Osteoblast (primary cell): ENCODE data around the gene CLIC2. TPM values are rescaled to one million over a fixed set of nuclear protein-coding genes. Genes with fewer than 3 reads are reported as not detected.

ENCODE experiments used
- DNase-seq: peaks from one replicate; pipeline ENCODE4 v3.0.0; 2011; ENCODE audit warnings: low spot score, mixed read lengths; ENCODE audit not compliant: insufficient read length; ENCODE audit errors: missing footprints
- H2AFZ ChIP-seq: 2 replicates; pipeline ENCODE4 v1.6.0; 2011; ENCODE audit warnings: mild to moderate bottlenecking, low read length
- H3K27ac ChIP-seq: 2 replicates; pipeline ENCODE4 v1.5.1; 2011; ENCODE audit warnings: mild to moderate bottlenecking, low read depth, low read length, moderate library complexity
- H3K27me3 ChIP-seq: 2 replicates; pipeline ENCODE4 v1.6.0; 2012; ENCODE audit warnings: mild to moderate bottlenecking, control low read depth, inconsistent platforms, low read length, moderate library complexity; ENCODE audit not compliant: insufficient read depth
- H3K36me3 ChIP-seq: 2 replicates; pipeline ENCODE4 v1.5.1; 2011; ENCODE audit warnings: mild to moderate bottlenecking, low read length, control low read depth, moderate library complexity; ENCODE audit not compliant: insufficient read depth
- H3K4me1 ChIP-seq: 2 replicates; pipeline ENCODE4 v1.5.1; 2011; ENCODE audit warnings: mild to moderate bottlenecking, low read length, control low read depth, moderate library complexity; ENCODE audit not compliant: insufficient read depth
- H3K4me2 ChIP-seq: 2 replicates; pipeline ENCODE4 v1.6.0; 2011; ENCODE audit warnings: mild to moderate bottlenecking, low read length; ENCODE audit not compliant: insufficient read depth
- H3K4me3 ChIP-seq: fragments of 200-600 bp; sonication (generic); 3 replicates; pipeline ENCODE4 v1.5.1; 2012; ENCODE audit warnings: mild to moderate bottlenecking, low read length, inconsistent platforms; ENCODE audit not compliant: insufficient read depth
- H3K79me2 ChIP-seq: 2 replicates; pipeline ENCODE4 v1.6.0; 2012; ENCODE audit warnings: mild to moderate bottlenecking, low read length, control low read depth, inconsistent platforms; ENCODE audit not compliant: insufficient read depth
- H3K9me3 ChIP-seq: 2 replicates; pipeline ENCODE4 v1.5.1; 2011; ENCODE audit warnings: low read depth, low read length, control low read depth
- H4K20me1 ChIP-seq: 2 replicates; pipeline ENCODE4 v1.6.0; 2012; ENCODE audit warnings: mild to moderate bottlenecking, low read length, control low read depth; ENCODE audit not compliant: insufficient read depth
- total RNA-seq: library from RNA; depleted of rRNA; stranded (reverse); fragments of >200 nt; gene quantifications from 2 replicates; pipeline ENCODE4 v1.2.3, GENCODE V29; 2012
- TF ChIP-seq, protein P1 (sequence below): IDR thresholded peaks from 2 replicates; pipeline ENCODE4 v1.5.1; 2011; ENCODE audit warnings: mild to moderate bottlenecking, low read depth, low read length, moderate library complexity; ENCODE audit errors: extremely low read depth

Gene CLIC2
- total RNA-seq, 1 donor = 1.1 TPM

DNA sequence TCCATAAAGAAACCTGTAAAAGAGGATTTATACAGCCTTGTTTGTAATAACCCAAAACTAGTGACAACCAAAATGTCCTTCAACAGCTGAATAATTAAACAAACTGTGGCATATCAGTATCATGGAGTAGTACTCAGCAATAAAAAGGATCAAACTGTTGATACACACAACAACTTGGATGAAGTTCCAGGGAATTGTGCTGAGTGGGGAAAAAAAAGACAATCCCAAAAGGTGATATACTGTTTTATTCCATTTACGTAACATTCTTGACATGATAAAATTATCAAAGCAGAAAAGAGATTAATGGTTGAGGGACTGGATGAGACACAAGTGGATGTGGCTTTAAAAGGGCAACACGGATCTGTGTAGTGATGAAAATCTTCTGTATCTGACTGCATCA, 7.8 kb downstream of the CLIC2 start:
- TF ChIP-seq, protein P1, sequence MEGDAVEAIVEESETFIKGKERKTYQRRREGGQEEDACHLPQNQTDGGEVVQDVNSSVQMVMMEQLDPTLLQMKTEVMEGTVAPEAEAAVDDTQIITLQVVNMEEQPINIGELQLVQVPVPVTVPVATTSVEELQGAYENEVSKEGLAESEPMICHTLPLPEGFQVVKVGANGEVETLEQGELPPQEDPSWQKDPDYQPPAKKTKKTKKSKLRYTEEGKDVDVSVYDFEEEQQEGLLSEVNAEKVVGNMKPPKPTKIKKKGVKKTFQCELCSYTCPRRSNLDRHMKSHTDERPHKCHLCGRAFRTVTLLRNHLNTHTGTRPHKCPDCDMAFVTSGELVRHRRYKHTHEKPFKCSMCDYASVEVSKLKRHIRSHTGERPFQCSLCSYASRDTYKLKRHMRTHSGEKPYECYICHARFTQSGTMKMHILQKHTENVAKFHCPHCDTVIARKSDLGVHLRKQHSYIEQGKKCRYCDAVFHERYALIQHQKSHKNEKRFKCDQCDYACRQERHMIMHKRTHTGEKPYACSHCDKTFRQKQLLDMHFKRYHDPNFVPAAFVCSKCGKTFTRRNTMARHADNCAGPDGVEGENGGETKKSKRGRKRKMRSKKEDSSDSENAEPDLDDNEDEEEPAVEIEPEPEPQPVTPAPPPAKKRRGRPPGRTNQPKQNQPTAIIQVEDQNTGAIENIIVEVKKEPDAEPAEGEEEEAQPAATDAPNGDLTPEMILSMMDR = no peak
- no peak overlapping the region for H3K4me2 ChIP-seq
- no peaks in the 10 kb centered on the region for H4K20me1 ChIP-seq
- H3K79me2 ChIP-seq = no peaks in the 10 kb centered on the region
- no peaks in the 10 kb centered on the region for H3K9me3 ChIP-seq
- no peak overlapping the region for H3K27ac ChIP-seq
- H3K36me3 ChIP-seq = no peaks in the 10 kb centered on the region
- no peak for DNase-seq
- no peaks in the 10 kb centered on the region for H3K4me1 ChIP-seq
- H2AFZ ChIP-seq = no peak overlapping the region
- H3K27me3 ChIP-seq = no peaks in the 10 kb centered on the region
- no peak overlapping the region for H3K4me3 ChIP-seq

DNA sequence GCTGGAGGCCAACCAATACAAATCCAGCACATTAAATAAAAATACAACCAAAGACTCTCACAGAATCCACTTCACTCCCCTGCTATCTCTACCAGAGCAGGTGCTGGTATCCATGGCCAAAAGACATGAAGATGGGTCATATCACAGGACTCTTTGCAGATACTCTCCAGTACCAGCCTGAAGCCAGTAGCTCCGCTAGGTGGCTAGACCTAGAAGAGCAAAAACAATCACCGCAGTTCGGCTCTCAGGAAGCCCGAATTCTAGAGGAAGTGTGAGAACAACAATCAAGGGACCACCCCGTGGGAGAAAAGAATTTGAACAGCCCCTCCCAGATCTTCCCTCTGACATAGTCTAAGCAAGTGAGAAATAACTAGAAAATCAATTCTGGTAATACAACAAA, 20.2 kb downstream of the CLIC2 start:
- H3K4me2 ChIP-seq = no peak overlapping the region
- H3K79me2 ChIP-seq = no peaks in the 10 kb centered on the region
- no peak for DNase-seq
- H4K20me1 ChIP-seq = no peaks in the 10 kb centered on the region
- H3K27me3 ChIP-seq = no peaks in the 10 kb centered on the region
- H2AFZ ChIP-seq = no peak overlapping the region
- no peaks in the 10 kb centered on the region for H3K9me3 ChIP-seq
- TF ChIP-seq, protein P1 = no peak
- no peaks in the 10 kb centered on the region for H3K4me1 ChIP-seq
- H3K4me3 ChIP-seq = no peak overlapping the region
- H3K27ac ChIP-seq = no peak overlapping the region
- no peaks in the 10 kb centered on the region for H3K36me3 ChIP-seq

- H3K4me1 ChIP-seq = no peaks in the 10 kb centered on the region
- no peaks in the 10 kb centered on the region for H3K27me3 ChIP-seq
- no peak for DNase-seq
- no peak overlapping the region for H2AFZ ChIP-seq
- no peaks in the 10 kb centered on the region for H3K9me3 ChIP-seq
- TF ChIP-seq, protein P1 = no peak
- H3K27ac ChIP-seq = no peak overlapping the region
- H3K4me3 ChIP-seq = no peak overlapping the region
- no peak overlapping the region for H3K4me2 ChIP-seq
- H3K79me2 ChIP-seq = no peaks in the 10 kb centered on the region
- H3K36me3 ChIP-seq = no peaks in the 10 kb centered on the region
- H4K20me1 ChIP-seq = no peaks in the 10 kb centered on the region
Measured at GRCh38 chrX:155313766-155314165, 20.6 kb downstream of the CLIC2 start.

DNA sequence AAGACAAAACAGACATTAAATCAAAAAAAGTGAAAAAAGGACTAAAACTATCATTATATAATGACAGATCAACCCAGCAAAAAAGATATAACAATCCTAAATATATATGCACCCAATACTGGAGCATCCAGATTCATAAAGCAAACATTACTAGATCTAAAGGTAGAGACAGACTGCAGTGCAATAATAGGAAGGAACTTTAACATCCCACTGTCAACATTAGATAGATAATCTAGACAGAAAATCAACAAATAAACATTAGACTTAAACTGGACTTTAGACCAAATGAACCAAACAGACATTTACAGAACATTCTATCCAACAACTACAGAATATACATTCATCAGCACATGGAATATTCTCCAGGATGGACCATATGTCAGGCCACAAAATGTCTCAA, 40.6 kb downstream of the CLIC2 start:
- no peaks in the 10 kb centered on the region for H3K9me3 ChIP-seq
- H3K4me2 ChIP-seq = no peak overlapping the region
- no peak overlapping the region for H2AFZ ChIP-seq
- no peaks in the 10 kb centered on the region for H4K20me1 ChIP-seq
- TF ChIP-seq, protein P1 = no peak
- H3K4me3 ChIP-seq = no peak overlapping the region
- no peak overlapping the region for H3K27ac ChIP-seq
- H3K4me1 ChIP-seq = no peaks in the 10 kb centered on the region
- H3K79me2 ChIP-seq = no peaks in the 10 kb centered on the region
- no peak for DNase-seq
- H3K36me3 ChIP-seq = no peaks in the 10 kb centered on the region
- no peaks in the 10 kb centered on the region for H3K27me3 ChIP-seq
